GM12891 (cell line): ENCODE data around the gene DACH1.

Source experiments
- DNase-seq: peaks from one replicate; pipeline ENCODE4 v3.0.0; 2011; ENCODE audit warnings: low spot score; ENCODE audit not compliant: insufficient read length
- FAIRE-seq: peaks from 2 replicates; lab custom pipeline; 2011; peaks lifted over from hg19 to GRCh38; lab: Jason Lieb, UNC
- PAX5 ChIP-seq: IDR thresholded peaks from 2 replicates; pipeline ENCODE4 v1.6.1; 2011; ENCODE audit warnings: low read length, moderate library complexity, mild to moderate bottlenecking; ENCODE audit not compliant: insufficient read depth, severe bottlenecking
- POLR2A ChIP-seq: IDR thresholded peaks from 2 replicates; pipeline ENCODE4 v1.6.1; 2011; ENCODE audit warnings: low read depth, low read length, control low read depth
- POLR2AphosphoS5 ChIP-seq: IDR thresholded peaks from 2 replicates; pipeline ENCODE4 v1.6.1; 2011; ENCODE audit warnings: low read depth, low read length, control low read depth
- POU2F2 ChIP-seq: IDR thresholded peaks from 2 replicates; pipeline ENCODE4 v1.6.1; 2011; ENCODE audit warnings: low read depth, mild to moderate bottlenecking, control low read depth, low read length, moderate library complexity
- SPI1 ChIP-seq: IDR thresholded peaks from 2 replicates; pipeline ENCODE4 v1.6.1; 2011; ENCODE audit warnings: low read depth, low read length, control low read depth
- TAF1 ChIP-seq: IDR thresholded peaks from 2 replicates; pipeline ENCODE4 v1.6.1; 2011; ENCODE audit warnings: low read depth, low read length, control low read depth

The DACH1 gene

GRCh38 chr13:71626421-71627117 lies 240.4 kb downstream of the DACH1 start:
- FAIRE-seq (no peak), DNase-seq (no peak)
- TF ChIP-seq PAX5 = no peak
- no peak for TF ChIP-seq POLR2AphosphoS5
- no peak for TF ChIP-seq TAF1
- TF ChIP-seq POU2F2 = no peak

GRCh38 chr13:71625694-71626093 lies 241.3 kb downstream of the DACH1 start:
- FAIRE-seq (no peak), DNase-seq (no peak)
- no peak for TF ChIP-seq TAF1
- TF ChIP-seq POU2F2 = no peak
- no peak for TF ChIP-seq SPI1
- no peak for TF ChIP-seq PAX5
- no peak for TF ChIP-seq POLR2AphosphoS5
- TF ChIP-seq POLR2A = no peak

- FAIRE-seq = no peak
- no peak for DNase-seq
- TF ChIP-seq POLR2A (no peak), POLR2AphosphoS5 (no peak), SPI1 (no peak), TAF1 (no peak), POU2F2 (no peak), PAX5 (no peak)
These were observed 242.1 kb downstream of the DACH1 start for GRCh38 chr13:71624653-71625600.

- FAIRE-seq = no peak
- no peak for DNase-seq
- TF ChIP-seq POLR2AphosphoS5 (no peak), TAF1 (no peak), PAX5 (no peak), POU2F2 (no peak), SPI1 (no peak), POLR2A (no peak)
These were observed 245.6 kb downstream of the DACH1 start for GRCh38 chr13:71621174-71622124.

- no peak for TF ChIP-seq POLR2AphosphoS5
- TF ChIP-seq POLR2A = no peak
- TF ChIP-seq POU2F2 = no peak
- TF ChIP-seq PAX5 = no peak
- no peak for TF ChIP-seq TAF1
- no peak for TF ChIP-seq SPI1
- DNase-seq = no peak
- FAIRE-seq = no peak
These were observed 247.9 kb downstream of the DACH1 start for GRCh38 chr13:71619096-71619495.

GRCh38 chr13:71618159-71618558 lies 248.8 kb downstream of the DACH1 start:
- FAIRE-seq (no peak), DNase-seq (no peak)
- TF ChIP-seq POLR2A (no peak), SPI1 (no peak)

- FAIRE-seq (no peak), DNase-seq (no peak)
- no peak for TF ChIP-seq TAF1
- TF ChIP-seq SPI1 = no peak
- TF ChIP-seq POU2F2 = no peak
These were observed 249.7 kb downstream of the DACH1 start for GRCh38 chr13:71617265-71617664.

GRCh38 chr13:71613066-71613745 lies 253.8 kb downstream of the DACH1 start:
- no peak for TF ChIP-seq POU2F2
- TF ChIP-seq SPI1 = 0 out of 2 replicates have a peak, but pooled peaks have one; percentile 12
- TF ChIP-seq TAF1 = no peak
- TF ChIP-seq POLR2A = no peak
- DNase-seq = no peak
- no peak for FAIRE-seq

GRCh38 chr13:71611292-71611691 lies 255.7 kb downstream of the DACH1 start:
- FAIRE-seq (no peak), DNase-seq (no peak)
- TF ChIP-seq POLR2AphosphoS5 = no peak
- no peak for TF ChIP-seq POU2F2
- no peak for TF ChIP-seq TAF1
- no peak for TF ChIP-seq POLR2A
- TF ChIP-seq SPI1 = no peak
- TF ChIP-seq PAX5 = no peak
